Jurkat, Clone E6-1 (cell line): ENCODE data around the gene NOS3. TPM values are rescaled to one million over a fixed set of nuclear protein-coding genes. Genes with fewer than 3 reads are reported as not detected.
A peak's percentile ranks its signal among the peaks of the same experiment; 100 is the strongest.

Experiments used
- DNase-seq: peaks from one replicate; pipeline ENCODE4 v3.0.0-alpha.2; 2011; ENCODE audit warnings: low read depth, low spot score
- H3K4me3 ChIP-seq: 2 replicates; pipeline ENCODE4 v1.5.1; 2011; ENCODE audit warnings: mild to moderate bottlenecking, low read length, control low read depth, moderate library complexity
- polyA plus RNA-seq: library from polyadenylated mRNA; unstranded; fragments of >200 nt; gene quantifications from one replicate; pipeline ENCODE4 v1.2.1, GENCODE V29; 2012; ENCODE audit warnings: missing spikeins; ENCODE audit not compliant: insufficient read length, insufficient read depth

Gene NOS3
- 8.5 TPM for polyA plus RNA-seq

- no peak within 1 kb of the TSS for H3K4me3 ChIP-seq
- no peak for DNase-seq
Measured at GRCh38 chr7:150990416-150991186, at the start of gene NOS3. NOS3 (plus strand) TSS chr7:150991017; CDS start chr7:150993804, 2,787 bp downstream.

GRCh38 chr7:150941351-150942000, 49.3 kb upstream of the NOS3 start:
- no peak overlapping the region for H3K4me3 ChIP-seq
- DNase-seq, result no peak

GRCh38 chr7:150942001-150942590, 48.7 kb upstream of the NOS3 start:
- peak overlapping the region; percentile 5; the same call in 1 of the 2 replicates for H3K4me3 ChIP-seq
- peak; percentile 82 for DNase-seq

GRCh38 chr7:150942591-150943452, 48.0 kb upstream of the NOS3 start:
- H3K4me3 ChIP-seq, result no peak overlapping the region
- no peak for DNase-seq

GRCh38 chr7:150943453-150943814, 47.4 kb upstream of the NOS3 start:
- no peak for DNase-seq
- H3K4me3 ChIP-seq, result no peak overlapping the region

- no peak overlapping the region for H3K4me3 ChIP-seq
- no peak for DNase-seq
Measured at GRCh38 chr7:150944066-150945042, 46.5 kb upstream of the NOS3 start.

- H3K4me3 ChIP-seq, result no peak overlapping the region
- DNase-seq, result no peak
Measured at GRCh38 chr7:150945171-150945852, 45.5 kb upstream of the NOS3 start.

GRCh38 chr7:150945853-150946420, 44.9 kb upstream of the NOS3 start:
- DNase-seq, result no peak
- H3K4me3 ChIP-seq, result no peak overlapping the region

- H3K4me3 ChIP-seq, result no peak overlapping the region
- no peak for DNase-seq
Measured at GRCh38 chr7:150946421-150947240, 44.2 kb upstream of the NOS3 start.

- no peak overlapping the region for H3K4me3 ChIP-seq
Measured at GRCh38 chr7:150947241-150947745, 43.5 kb upstream of the NOS3 start.

GRCh38 chr7:150947761-150948651, 42.8 kb upstream of the NOS3 start:
- no peak overlapping the region for H3K4me3 ChIP-seq
- DNase-seq, result no peak

More at GRCh38 chr7:150947241-150947745, 43.5 kb upstream of the NOS3 start:
- no peak for DNase-seq

- no peak overlapping the region for H3K4me3 ChIP-seq
- no peak for DNase-seq
Measured at GRCh38 chr7:150948791-150949251, 42.0 kb upstream of the NOS3 start.

- no peak overlapping the region for H3K4me3 ChIP-seq
- no peak for DNase-seq
Measured at GRCh38 chr7:150949564-150949963, 41.3 kb upstream of the NOS3 start.

- DNase-seq, result no peak
- no peak overlapping the region for H3K4me3 ChIP-seq
Measured at GRCh38 chr7:150949971-150950491, 40.8 kb upstream of the NOS3 start.
